HCT116 (cell line): Measurements from ENCODE around the gene SBF2. TPM values are rescaled to one million over a fixed set of nuclear protein-coding genes. Genes with fewer than 3 reads are reported as not detected.

ENCODE experiments used
- ATAC-seq: fragments of 200-7000 bp; cut with Tn5 transposase; 2 replicates; pipeline ENCODE4 v1.9.1; 2020; ENCODE audit warnings: mild to moderate bottlenecking, moderate library complexity
- BruUV-seq: library from RNA; stranded (reverse); fragments of 400-500 nt; replicated peaks from 2 replicates; lab custom pipeline; 2021; lab: Mats Ljungman, UMichigan
- CTCF ChIA-PET: fragments of 300-600 bp; sonication (Branson Sonifier 250); formaldehyde crosslinking; loops from one replicate; lab custom pipeline; 2021; ENCODE audit warnings: antibody characterized with exemption; lab: Charles Lee
- POLR2A ChIA-PET: fragments of 300-600, 350-600 bp; sonication (Branson Sonifier 250); formaldehyde crosslinking; loops from one replicate; lab custom pipeline; 2021; ENCODE audit warnings: antibody characterized with exemption; lab: Charles Lee
- RAD21 ChIA-PET, 2 experiments: fragments of 300-600 bp; sonication (Branson Sonifier 250); formaldehyde crosslinking; loops; one replicate each; lab custom pipeline; 2023; ENCODE audit warnings: low total read pairs in 2 of 2; ENCODE audit not compliant: uncharacterized antibody in 2 of 2, unreplicated experiment in 2 of 2, low non-redundant PET in 1 of 2; lab: Charles Lee
- DNase-seq: peaks from one replicate; pipeline ENCODE4 v3.0.0-alpha.2; 2010; ENCODE audit warnings: low read depth, low spot score
- H2AFZ ChIP-seq: fragments of 200-600 bp; shearing (Covaris generic), sonication (generic); 2 replicates; pipeline ENCODE4 v1.6.1; 2017; ENCODE audit warnings: low read depth, mixed run types, mixed read lengths, antibody characterized with exemption, low read length; ENCODE audit not compliant: poor library complexity, severe bottlenecking
- H3K27ac ChIP-seq: 2 replicates; pipeline ENCODE4 v1.5.1; 2012; ENCODE audit warnings: low read depth, low read length
- H3K27me3 ChIP-seq: fragments of 200-600 bp; sonication (generic); 2 replicates; pipeline ENCODE4 v1.6.1; 2016; ENCODE audit warnings: mixed run types, low read length, mixed read lengths; ENCODE audit not compliant: insufficient read depth
- H3K36me3 ChIP-seq, 2 experiments: fragments of 200-500 bp in 1 of 2; fragments of 200-600 bp in 1 of 2; sonication (Bioruptor generic) in 1 of 2; sonication (generic) in 1 of 2; 2 replicates each; pipeline versions ENCODE4 v1.5.1 to v1.6.1; 2014 to 2016; ENCODE audit warnings: low read length in 2 of 2, inconsistent platforms in 1 of 2, mixed read lengths in 1 of 2, mixed run types in 1 of 2; ENCODE audit not compliant: insufficient read depth in 2 of 2, control insufficient read depth in 1 of 2
- H3K4me1 ChIP-seq, 2 experiments: fragments of 200-600 bp in 1 of 2; sonication (generic) in 1 of 2; 2 replicates each; pipeline versions ENCODE4 v1.5.1 to v1.6.1; 2012 to 2017; ENCODE audit warnings: low read length in 2 of 2, inconsistent platforms in 1 of 2, mild to moderate bottlenecking in 1 of 2, mixed read lengths in 1 of 2, mixed run types in 1 of 2, moderate library complexity in 1 of 2; ENCODE audit not compliant: insufficient read depth in 2 of 2, control insufficient read depth in 1 of 2
- H3K4me2 ChIP-seq: fragments of 200-600 bp; sonication (generic); 2 replicates; pipeline ENCODE4 v1.6.1; 2017; ENCODE audit warnings: mixed run types, low read length, mixed read lengths
- H3K4me3 ChIP-seq, 2 experiments: fragments of 200-600 bp in 1 of 2; sonication (generic) in 1 of 2; replicated peaks in 1 of 2; 2 replicates each; pipeline ENCODE4 v1.5.1; 2011 to 2016; ENCODE audit warnings: low read length in 2 of 2, control low read depth in 1 of 2, low read depth in 1 of 2, mild to moderate bottlenecking in 1 of 2, mixed read lengths in 1 of 2, mixed run types in 1 of 2
- H3K79me2 ChIP-seq: fragments of 200-600 bp; sonication (generic); 2 replicates; pipeline ENCODE4 v1.6.1; 2017; ENCODE audit warnings: mild to moderate bottlenecking, mixed run types, low read length, moderate library complexity, mixed read lengths; ENCODE audit not compliant: insufficient read depth
- H3K9ac ChIP-seq: fragments of 200-600 bp; sonication (generic); 2 replicates; pipeline ENCODE4 v1.6.1; 2016; ENCODE audit warnings: low read length, mixed read lengths
- H3K9me2 ChIP-seq: fragments of 200-600 bp; sonication (generic), shearing (Covaris generic); 2 replicates; pipeline ENCODE4 v1.6.1; 2017; ENCODE audit warnings: mixed run types, mild to moderate bottlenecking, moderate library complexity; ENCODE audit not compliant: insufficient read depth
- H3K9me3 ChIP-seq, 2 experiments: fragments of 200-500 bp in 1 of 2; fragments of 200-600 bp in 1 of 2; sonication (Bioruptor generic) in 1 of 2; sonication (generic) in 1 of 2; 2 replicates each; pipeline ENCODE4 v1.6.1; 2014 to 2017; ENCODE audit warnings: low read length in 2 of 2, mixed read lengths in 2 of 2, inconsistent platforms in 1 of 2, low read depth in 1 of 2, mild to moderate bottlenecking in 1 of 2, mixed run types in 1 of 2, moderate library complexity in 1 of 2; ENCODE audit not compliant: control insufficient read depth in 1 of 2, insufficient read depth in 1 of 2
- H4K20me1 ChIP-seq: fragments of 200-600 bp; sonication (generic), shearing (Covaris generic); 2 replicates; pipeline ENCODE4 v1.6.1; 2017; ENCODE audit warnings: mixed run types, mild to moderate bottlenecking, moderate library complexity; ENCODE audit not compliant: insufficient read depth
- ATF3 ChIP-seq: IDR thresholded peaks from 2 replicates; pipeline ENCODE4 v1.6.1; 2012
- CBX3 ChIP-seq: IDR thresholded peaks from 2 replicates; pipeline ENCODE4 v1.6.1; 2012; ENCODE audit warnings: low read depth
- CEBPB ChIP-seq: IDR thresholded peaks from 2 replicates; pipeline ENCODE4 v1.6.1; 2012; ENCODE audit warnings: low read depth
- ELF1 ChIP-seq: IDR thresholded peaks from 2 replicates; pipeline ENCODE4 v1.6.1; 2012; ENCODE audit warnings: low read depth, borderline replicate concordance
- EZH2phosphoT487 ChIP-seq: fragments of 200-600 bp; IDR thresholded peaks from 2 replicates; pipeline ENCODE4 v1.6.1; 2018; ENCODE audit warnings: antibody characterized with exemption, borderline replicate concordance
- FOSL1 ChIP-seq: IDR thresholded peaks from 2 replicates; pipeline ENCODE4 v1.6.1; 2012; ENCODE audit warnings: low read depth
- JUND ChIP-seq: IDR thresholded peaks from 2 replicates; pipeline ENCODE4 v1.6.1; 2012
- POLR2A ChIP-seq: IDR thresholded peaks from 2 replicates; pipeline ENCODE4 v1.7.0; 2011; ENCODE audit warnings: borderline replicate concordance; ENCODE audit not compliant: insufficient read depth, insufficient read length; ENCODE audit errors: extremely low read depth
- RAD21 ChIP-seq: IDR thresholded peaks from 2 replicates; pipeline ENCODE4 v1.6.1; 2012; ENCODE audit warnings: low read depth, mild to moderate bottlenecking
- REST ChIP-seq: IDR thresholded peaks from 2 replicates; pipeline ENCODE4 v1.6.1; 2012; ENCODE audit warnings: low read depth
- SP1 ChIP-seq: IDR thresholded peaks from 2 replicates; pipeline ENCODE4 v1.6.1; 2012; ENCODE audit warnings: low read depth
- SRF ChIP-seq: IDR thresholded peaks from 2 replicates; pipeline ENCODE4 v1.6.1; 2012; ENCODE audit warnings: low read depth
- TCF7L2 ChIP-seq: IDR thresholded peaks from 2 replicates; pipeline ENCODE4 v1.7.0; 2011; ENCODE audit warnings: borderline replicate concordance, inconsistent platforms; ENCODE audit not compliant: insufficient read depth, insufficient read length; ENCODE audit errors: extremely low read depth
- YY1 ChIP-seq: IDR thresholded peaks from 2 replicates; pipeline ENCODE4 v1.6.1; 2011; ENCODE audit warnings: low read length, low read depth, moderate library complexity, mild to moderate bottlenecking; ENCODE audit not compliant: insufficient replicate concordance; ENCODE audit errors: extremely low read depth
- ZBTB33 ChIP-seq: IDR thresholded peaks from 2 replicates; pipeline ENCODE4 v1.6.1; 2011; ENCODE audit warnings: mild to moderate bottlenecking, low read length, moderate library complexity; ENCODE audit not compliant: insufficient replicate concordance; ENCODE audit errors: extremely low read depth
- ZFX ChIP-seq: fragments of 450-650 bp; IDR thresholded peaks from 2 replicates; pipeline ENCODE4 v1.6.1; 2017
- ZNF274 ChIP-seq: fragments of 200-500 bp; sonication (Bioruptor generic); IDR thresholded peaks from 2 replicates; pipeline ENCODE4 v1.6.1; 2014; ENCODE audit warnings: mild to moderate bottlenecking, low read depth, low read length, inconsistent platforms
- intact Hi-C: fragments of 100-400 bp; cut with micrococcal nuclease; formaldehyde crosslinking; loops from 2 replicates; pipeline ENCODE4 v1.10.0; 2022
- total RNA-seq: library from RNA; stranded (reverse); gene quantifications from one replicate; pipeline ENCODE4 v1.2.1, GENCODE V29; 2021; ENCODE audit not compliant: unreplicated experiment
- TF ChIP-seq, protein P1 (sequence below): IDR thresholded peaks from 2 replicates; pipeline ENCODE4 v1.6.1; 2012
- TF ChIP-seq, protein P2 (sequence below), 3 experiments: fragments of 200-600 bp in 1 of 3; sonication (generic) in 1 of 3; IDR thresholded peaks in 2 of 3; conservative IDR thresholded peaks in 1 of 3; 2 replicates each; pipeline ENCODE4 v1.5.1; 2012 to 2017; ENCODE audit warnings: low read depth in 2 of 3, low read length in 2 of 3, antibody characterized with exemption in 1 of 3, borderline replicate concordance in 1 of 3, control low read depth in 1 of 3, mild to moderate bottlenecking in 1 of 3, mixed read lengths in 1 of 3, mixed run types in 1 of 3, moderate library complexity in 1 of 3; ENCODE audit not compliant: insufficient read depth in 1 of 3

The SBF2 gene
- total RNA-seq, 1 experiment from 2014 or later = 35.0 TPM

DNA sequence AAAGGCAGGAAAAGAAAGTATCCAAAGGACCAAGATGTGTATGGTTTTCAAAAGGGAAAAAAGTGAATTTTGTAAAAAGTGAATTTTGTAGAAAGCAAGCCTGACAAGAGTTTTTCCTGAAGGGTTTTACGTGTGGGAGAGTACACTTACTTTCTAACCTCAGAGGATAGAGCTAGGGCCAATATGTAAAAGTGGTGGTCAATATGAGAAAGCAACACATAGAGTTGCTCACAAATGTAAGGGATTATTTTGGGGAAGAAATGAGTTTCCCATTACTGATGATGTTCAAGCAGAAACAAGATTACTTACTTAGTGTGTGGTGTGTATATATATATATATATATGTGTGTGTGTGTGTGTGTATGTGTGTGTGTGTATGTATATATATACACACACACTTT, 467.6 kb downstream of the SBF2 start:
- DNase-seq (no peak), ATAC-seq (no peak)
- TF ChIP-seq ATF3 (no peak), ELF1 (no peak), RAD21 (no peak), ZFX (no peak), YY1 (no peak), CBX3 (no peak), ZNF274 (no peak), POLR2A (no peak), REST (no peak), FOSL1 (no peak), CEBPB (no peak), ZBTB33 (no peak), SRF (no peak), TCF7L2 (no peak), JUND (no peak), EZH2phosphoT487 (no peak), SP1 (no peak)
- TF ChIP-seq, protein P1, sequence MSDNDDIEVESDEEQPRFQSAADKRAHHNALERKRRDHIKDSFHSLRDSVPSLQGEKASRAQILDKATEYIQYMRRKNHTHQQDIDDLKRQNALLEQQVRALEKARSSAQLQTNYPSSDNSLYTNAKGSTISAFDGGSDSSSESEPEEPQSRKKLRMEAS = no peak
- TF ChIP-seq, protein P2, sequence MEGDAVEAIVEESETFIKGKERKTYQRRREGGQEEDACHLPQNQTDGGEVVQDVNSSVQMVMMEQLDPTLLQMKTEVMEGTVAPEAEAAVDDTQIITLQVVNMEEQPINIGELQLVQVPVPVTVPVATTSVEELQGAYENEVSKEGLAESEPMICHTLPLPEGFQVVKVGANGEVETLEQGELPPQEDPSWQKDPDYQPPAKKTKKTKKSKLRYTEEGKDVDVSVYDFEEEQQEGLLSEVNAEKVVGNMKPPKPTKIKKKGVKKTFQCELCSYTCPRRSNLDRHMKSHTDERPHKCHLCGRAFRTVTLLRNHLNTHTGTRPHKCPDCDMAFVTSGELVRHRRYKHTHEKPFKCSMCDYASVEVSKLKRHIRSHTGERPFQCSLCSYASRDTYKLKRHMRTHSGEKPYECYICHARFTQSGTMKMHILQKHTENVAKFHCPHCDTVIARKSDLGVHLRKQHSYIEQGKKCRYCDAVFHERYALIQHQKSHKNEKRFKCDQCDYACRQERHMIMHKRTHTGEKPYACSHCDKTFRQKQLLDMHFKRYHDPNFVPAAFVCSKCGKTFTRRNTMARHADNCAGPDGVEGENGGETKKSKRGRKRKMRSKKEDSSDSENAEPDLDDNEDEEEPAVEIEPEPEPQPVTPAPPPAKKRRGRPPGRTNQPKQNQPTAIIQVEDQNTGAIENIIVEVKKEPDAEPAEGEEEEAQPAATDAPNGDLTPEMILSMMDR (IDR thresholded peaks at IDR 0.05 in 2 of 3, conservative IDR thresholded peaks at IDR 0.05 in 1 of 3; ENCODE audit: borderline replicate concordance in 1 of 3, insufficient read depth in 1 of 3, low read depth in 2 of 3, low read length in 2 of 3) = no peak
- Histone ChIP-seq H3K79me2 (no peaks in the 10 kb centered on the region), H3K9me3 (no peaks in the 10 kb centered on the region), H3K27ac (no peak overlapping the region), H4K20me1 (no peaks in the 10 kb centered on the region), H3K4me3 (no peak overlapping the region), H3K4me2 (no peak overlapping the region), H3K36me3 (no peaks in the 10 kb centered on the region), H3K27me3 (no peaks in the 10 kb centered on the region), H2AFZ (no peak overlapping the region), H3K9ac (no peak overlapping the region), H3K4me1 (no peaks in the 10 kb centered on the region), H3K9me2 (no peaks in the 10 kb centered on the region)
- POLR2A ChIA-PET = no interaction called here
- RAD21 ChIA-PET = no interaction called here
- CTCF ChIA-PET = no interaction called here
- intact Hi-C loops = no loop called here
- BruUV-seq = no TSS peak
